Ovary (tissue), 3 donors: ENCODE results near the gene ASCC3.

ENCODE experiments used
- CTCF ChIP-seq, 3 donors: fragments of 450-650 bp in 2 of 3; fragments of 200-600 bp in 1 of 3; IDR thresholded peaks; one replicate each; pipeline versions ENCODE4 v1.5.1 to v1.8.0; 2016 to 2022; ENCODE audit warnings: antibody characterized with exemption in 3 of 3, mild to moderate bottlenecking in 1 of 3
- POLR2A ChIP-seq: fragments of 450-650 bp; IDR thresholded peaks from one replicate; pipeline ENCODE4 v1.6.1; 2017; ENCODE audit warnings: antibody characterized with exemption, mild to moderate bottlenecking, moderate library complexity
- donor health status: DM: no; HTN: no; CAD: no.

DNA sequence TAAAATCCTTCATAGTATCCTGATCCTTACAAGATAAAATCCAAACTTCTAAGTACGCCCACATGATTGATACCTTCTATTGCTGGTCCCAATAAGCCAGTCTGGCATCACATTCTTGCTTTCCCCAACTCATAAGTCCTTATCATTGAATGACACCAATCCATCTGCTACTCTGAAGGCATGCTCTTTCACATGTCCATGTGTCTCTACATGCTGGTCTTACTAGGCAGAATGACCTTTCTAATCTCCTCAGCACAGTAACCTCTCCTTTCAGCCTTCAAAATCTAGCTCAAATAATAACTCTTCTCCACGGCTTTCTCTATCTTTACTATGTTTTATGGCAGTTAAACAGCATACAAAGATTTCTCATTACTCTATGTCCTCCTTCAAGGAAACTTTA lies 71.1 kb downstream of the ASCC3 start:
- TF ChIP-seq POLR2A = no peak
- TF ChIP-seq CTCF (IDR thresholded peaks at IDR 0.05) = no peak
